PFSK-1 (cell line): ENCODE results near the gene LONRF2.

ENCODE experiments used
- FOXP2 ChIP-seq: optimal IDR thresholded peaks from 2 replicates; pipeline ENCODE3; 2011; ENCODE audit warnings: borderline replicate concordance, control low read depth, inconsistent platforms; ENCODE audit not compliant: insufficient read depth; ENCODE audit errors: extremely low read length, extremely low read depth
- POLR2AphosphoS5 ChIP-seq: IDR thresholded peaks from 2 replicates; pipeline ENCODE4 v1.6.1; 2012; ENCODE audit warnings: low read depth, mild to moderate bottlenecking, control low read depth, low read length, moderate library complexity
- SIN3A ChIP-seq: IDR thresholded peaks from 2 replicates; pipeline ENCODE4 v1.6.1; 2012; ENCODE audit warnings: mild to moderate bottlenecking, low read length, moderate library complexity, borderline replicate concordance; ENCODE audit not compliant: insufficient read depth
- TAF1 ChIP-seq: IDR thresholded peaks from 2 replicates; pipeline ENCODE4 v1.6.1; 2012; ENCODE audit warnings: low read length, control low read depth, borderline replicate concordance; ENCODE audit not compliant: insufficient read depth
- TF ChIP-seq, protein P1 (sequence below), 2 experiments: IDR thresholded peaks; 2 replicates each; pipeline versions ENCODE4 v1.6.1 to v1.8.0; 2011 to 2012; ENCODE audit warnings: low read depth in 2 of 2, low read length in 2 of 2, control low read depth in 1 of 2, inconsistent platforms in 1 of 2, mild to moderate bottlenecking in 1 of 2, moderate library complexity in 1 of 2; ENCODE audit not compliant: insufficient read depth in 1 of 2

Gene LONRF2

DNA sequence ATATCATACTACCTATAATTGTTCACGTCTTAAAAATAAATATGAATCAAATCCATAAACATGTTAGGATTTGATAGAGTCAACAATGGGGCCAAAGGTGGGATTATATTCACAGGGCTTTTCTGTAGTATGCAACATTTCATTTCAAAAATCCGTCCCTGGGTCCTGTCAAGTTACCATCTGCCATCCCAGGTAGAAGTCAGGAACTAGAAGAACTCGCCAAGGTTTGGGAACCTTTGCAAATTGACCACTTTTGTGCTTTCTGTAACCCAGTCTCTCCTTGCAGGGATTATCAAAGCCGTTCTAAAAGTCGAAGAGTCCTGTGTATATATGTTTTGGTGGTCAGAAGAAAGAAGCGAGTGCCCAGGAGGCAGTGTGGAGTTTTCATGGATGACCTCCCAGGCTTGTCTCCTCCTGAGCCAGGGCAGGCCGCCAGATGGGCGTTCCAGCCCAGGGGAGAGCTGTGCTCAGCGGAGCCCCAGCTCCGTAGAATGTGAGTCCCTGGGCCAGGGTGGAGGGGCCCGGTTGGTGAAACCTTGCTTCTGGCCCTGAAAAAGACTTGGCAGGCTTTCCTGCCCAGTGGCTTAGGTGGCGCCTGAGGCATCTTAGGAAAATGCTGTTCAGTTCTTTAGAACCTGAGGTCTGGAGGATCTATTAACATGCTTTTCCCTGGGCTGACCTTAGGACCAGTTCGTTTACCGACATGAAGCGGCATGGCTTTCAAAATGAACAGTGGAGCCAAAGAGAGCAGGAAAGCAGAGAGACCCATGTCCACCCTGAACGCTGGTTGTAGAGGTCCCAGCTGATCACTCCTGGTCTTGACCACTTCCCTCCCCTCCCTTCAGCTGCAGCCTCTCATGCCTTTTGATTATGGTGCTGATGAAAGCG, 69.2 kb downstream of the LONRF2 start:
- TF ChIP-seq POLR2AphosphoS5 (no peak), TAF1 (no peak)

DNA sequence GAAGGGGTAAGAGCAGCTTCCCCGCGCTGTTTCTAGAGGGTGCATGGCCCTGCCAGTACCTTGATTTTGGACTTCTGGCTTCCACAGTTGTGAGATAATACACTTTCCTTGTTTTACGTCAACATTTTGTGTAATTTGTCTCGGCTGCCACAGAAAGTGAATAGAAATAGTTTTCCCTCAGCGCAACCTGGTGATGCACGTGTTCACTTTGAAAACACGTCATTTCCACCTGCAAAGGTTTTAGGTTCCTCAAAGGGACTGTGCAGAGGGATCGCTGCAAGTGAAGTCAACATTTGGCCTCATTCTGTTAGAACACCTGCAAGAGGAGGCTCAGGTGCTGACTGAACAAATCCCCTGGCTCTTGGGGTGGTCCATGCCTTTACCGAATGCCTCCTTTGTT, 71.7 kb downstream of the LONRF2 start:
- TF ChIP-seq FOXP2: no peak

DNA sequence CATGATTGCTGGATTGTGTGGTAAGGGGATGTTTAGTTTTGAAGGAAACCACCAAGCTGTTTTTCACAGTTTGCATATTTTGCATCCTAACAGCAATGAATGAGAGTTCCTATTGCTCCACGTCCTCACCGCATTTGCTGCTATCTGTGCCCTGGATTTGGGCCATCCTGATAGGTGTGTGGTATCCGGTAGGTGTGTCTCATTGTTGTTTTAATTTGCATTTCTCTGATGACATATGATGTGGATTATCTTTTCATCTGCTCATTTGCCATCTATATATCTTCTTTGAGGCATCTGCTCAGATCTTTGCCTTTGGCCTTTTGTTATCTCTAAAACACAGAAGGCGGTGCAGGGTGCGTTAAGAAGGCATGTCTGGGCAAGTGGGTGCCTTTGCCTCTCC, 73.3 kb downstream of the LONRF2 start:
- TF ChIP-seq, protein P1, sequence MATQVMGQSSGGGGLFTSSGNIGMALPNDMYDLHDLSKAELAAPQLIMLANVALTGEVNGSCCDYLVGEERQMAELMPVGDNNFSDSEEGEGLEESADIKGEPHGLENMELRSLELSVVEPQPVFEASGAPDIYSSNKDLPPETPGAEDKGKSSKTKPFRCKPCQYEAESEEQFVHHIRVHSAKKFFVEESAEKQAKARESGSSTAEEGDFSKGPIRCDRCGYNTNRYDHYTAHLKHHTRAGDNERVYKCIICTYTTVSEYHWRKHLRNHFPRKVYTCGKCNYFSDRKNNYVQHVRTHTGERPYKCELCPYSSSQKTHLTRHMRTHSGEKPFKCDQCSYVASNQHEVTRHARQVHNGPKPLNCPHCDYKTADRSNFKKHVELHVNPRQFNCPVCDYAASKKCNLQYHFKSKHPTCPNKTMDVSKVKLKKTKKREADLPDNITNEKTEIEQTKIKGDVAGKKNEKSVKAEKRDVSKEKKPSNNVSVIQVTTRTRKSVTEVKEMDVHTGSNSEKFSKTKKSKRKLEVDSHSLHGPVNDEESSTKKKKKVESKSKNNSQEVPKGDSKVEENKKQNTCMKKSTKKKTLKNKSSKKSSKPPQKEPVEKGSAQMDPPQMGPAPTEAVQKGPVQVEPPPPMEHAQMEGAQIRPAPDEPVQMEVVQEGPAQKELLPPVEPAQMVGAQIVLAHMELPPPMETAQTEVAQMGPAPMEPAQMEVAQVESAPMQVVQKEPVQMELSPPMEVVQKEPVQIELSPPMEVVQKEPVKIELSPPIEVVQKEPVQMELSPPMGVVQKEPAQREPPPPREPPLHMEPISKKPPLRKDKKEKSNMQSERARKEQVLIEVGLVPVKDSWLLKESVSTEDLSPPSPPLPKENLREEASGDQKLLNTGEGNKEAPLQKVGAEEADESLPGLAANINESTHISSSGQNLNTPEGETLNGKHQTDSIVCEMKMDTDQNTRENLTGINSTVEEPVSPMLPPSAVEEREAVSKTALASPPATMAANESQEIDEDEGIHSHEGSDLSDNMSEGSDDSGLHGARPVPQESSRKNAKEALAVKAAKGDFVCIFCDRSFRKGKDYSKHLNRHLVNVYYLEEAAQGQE (IDR thresholded peaks at IDR 0.05; ENCODE audit: insufficient read depth in 1 of 2, low read depth in 2 of 2, low read length in 2 of 2): no peak
- TF ChIP-seq POLR2AphosphoS5 (no peak), FOXP2 (no peak), TAF1 (no peak), SIN3A (no peak)

DNA sequence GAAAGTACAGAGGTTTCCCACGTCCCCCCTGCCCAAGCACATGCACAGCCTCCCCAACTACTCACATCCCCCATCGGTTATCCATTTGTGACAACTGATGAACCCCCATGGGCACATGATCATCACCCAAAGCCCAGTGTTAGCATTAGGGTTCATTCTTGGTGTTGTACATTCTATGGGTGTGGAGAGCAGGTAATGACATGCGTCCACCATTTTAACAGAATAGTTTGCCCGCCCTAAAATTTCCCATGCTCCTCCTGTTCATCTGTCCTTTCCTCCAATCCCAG, 74.3 kb downstream of the LONRF2 start:
- TF ChIP-seq, protein P1 (IDR thresholded peaks at IDR 0.05; ENCODE audit: insufficient read depth in 1 of 2, low read depth in 2 of 2, low read length in 2 of 2): no peak
- TF ChIP-seq POLR2AphosphoS5: no peak
- no peak for TF ChIP-seq FOXP2
- no peak for TF ChIP-seq TAF1
- no peak for TF ChIP-seq SIN3A

DNA sequence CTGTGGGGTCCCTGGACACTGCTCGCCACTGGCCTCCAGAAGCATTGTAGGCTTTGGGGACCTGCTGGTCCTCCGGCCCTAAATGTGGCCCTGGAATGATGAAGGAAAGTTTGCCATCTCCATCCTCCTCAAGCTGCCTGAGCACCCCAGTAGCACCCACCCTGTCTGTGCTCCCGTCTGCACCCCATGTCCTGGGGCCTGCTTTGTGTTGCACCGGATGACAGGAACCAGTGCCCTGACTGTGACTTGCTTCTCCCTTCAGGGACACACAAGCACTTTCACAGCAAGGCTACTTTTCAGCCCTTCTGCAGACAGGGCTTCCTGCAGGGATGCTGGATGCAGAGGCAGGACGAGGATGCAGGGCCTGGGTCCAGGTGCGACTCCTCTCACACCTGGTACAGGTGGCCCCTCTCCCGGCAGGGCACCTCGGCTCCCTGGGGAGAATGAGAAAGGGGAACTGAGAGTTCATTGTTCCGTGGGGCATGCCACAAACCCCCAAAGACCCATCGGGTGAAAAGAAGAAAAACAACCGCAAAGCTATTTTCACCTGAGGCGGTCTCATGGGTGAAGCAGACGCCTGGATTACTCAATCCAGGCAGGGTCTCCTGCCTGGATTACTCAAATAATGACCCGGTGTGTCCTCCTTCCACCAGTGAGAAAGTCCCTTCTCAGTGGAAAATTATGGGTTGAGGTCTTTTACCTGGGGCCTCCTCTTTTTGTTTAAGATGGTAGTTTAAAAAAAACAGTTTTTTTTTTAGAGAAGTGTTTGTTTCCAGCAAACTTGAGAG, 74.9 kb downstream of the LONRF2 start:
- no peak for TF ChIP-seq SIN3A
- TF ChIP-seq, protein P1 (IDR thresholded peaks at IDR 0.05; ENCODE audit: insufficient read depth in 1 of 2, low read depth in 2 of 2, low read length in 2 of 2): no peak
- no peak for TF ChIP-seq TAF1
- TF ChIP-seq POLR2AphosphoS5: no peak
- no peak for TF ChIP-seq FOXP2

DNA sequence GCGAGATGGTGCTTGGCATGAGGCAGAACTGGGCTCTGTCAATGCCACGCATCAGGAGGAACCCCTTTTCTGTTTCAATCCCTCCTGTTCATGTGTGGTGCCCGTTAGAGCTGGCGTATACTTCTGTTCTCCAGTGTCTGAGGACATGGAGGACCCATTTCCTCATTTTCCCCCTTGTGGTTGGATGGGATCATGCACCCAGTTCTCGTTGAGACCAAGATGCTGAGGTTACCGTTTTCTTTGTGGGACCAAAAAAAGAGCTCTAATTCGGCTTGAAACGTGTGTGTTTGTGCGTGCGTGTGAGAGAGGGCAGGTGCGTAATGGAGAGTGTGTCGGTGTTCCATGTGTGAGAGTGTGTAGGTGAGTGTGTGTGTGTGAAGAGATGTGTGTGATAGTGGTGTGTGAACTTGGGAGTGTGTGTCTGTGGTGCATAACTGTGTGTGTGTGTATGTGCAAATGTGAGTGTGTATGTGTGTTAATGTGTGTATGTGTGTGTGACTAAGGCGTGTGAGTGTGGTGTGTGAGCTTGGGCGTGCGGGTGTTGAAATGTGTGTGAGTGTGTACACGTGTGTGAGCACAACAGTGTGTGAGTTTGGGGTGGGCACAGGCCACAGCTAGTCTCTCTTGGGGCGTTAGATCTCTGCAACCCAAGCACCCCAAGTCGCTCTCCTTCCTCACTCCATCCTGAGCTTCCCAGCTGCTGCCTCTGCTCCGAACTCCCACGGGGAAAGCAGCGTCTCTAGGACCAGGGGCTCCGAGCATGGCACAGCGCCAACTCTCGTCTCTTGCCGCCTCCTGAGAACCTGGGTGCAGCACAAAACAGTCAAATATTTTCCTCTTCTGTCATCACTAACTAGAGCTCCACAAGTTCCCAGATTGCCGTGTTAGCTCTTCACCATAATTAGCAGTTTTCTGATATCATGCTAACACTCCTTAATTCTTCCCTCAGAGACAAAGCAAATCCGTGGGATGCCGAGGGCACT, 75.8 kb downstream of the LONRF2 start:
- TF ChIP-seq POLR2AphosphoS5 (no peak), SIN3A (no peak), TAF1 (no peak), FOXP2 (no peak)
- TF ChIP-seq, protein P1 (IDR thresholded peaks at IDR 0.05; ENCODE audit: insufficient read depth in 1 of 2, low read depth in 2 of 2, low read length in 2 of 2): no peak
